NCI-H526 treated with DMSO at 0.1 percent for 48 hours (cell line): ENCODE data around the gene CDC6.

Experiments used
- DNase-seq: peaks from one replicate; lab custom pipeline; 2025; lab: John Stamatoyannopoulos, UW

CDC6 gene

DNA sequence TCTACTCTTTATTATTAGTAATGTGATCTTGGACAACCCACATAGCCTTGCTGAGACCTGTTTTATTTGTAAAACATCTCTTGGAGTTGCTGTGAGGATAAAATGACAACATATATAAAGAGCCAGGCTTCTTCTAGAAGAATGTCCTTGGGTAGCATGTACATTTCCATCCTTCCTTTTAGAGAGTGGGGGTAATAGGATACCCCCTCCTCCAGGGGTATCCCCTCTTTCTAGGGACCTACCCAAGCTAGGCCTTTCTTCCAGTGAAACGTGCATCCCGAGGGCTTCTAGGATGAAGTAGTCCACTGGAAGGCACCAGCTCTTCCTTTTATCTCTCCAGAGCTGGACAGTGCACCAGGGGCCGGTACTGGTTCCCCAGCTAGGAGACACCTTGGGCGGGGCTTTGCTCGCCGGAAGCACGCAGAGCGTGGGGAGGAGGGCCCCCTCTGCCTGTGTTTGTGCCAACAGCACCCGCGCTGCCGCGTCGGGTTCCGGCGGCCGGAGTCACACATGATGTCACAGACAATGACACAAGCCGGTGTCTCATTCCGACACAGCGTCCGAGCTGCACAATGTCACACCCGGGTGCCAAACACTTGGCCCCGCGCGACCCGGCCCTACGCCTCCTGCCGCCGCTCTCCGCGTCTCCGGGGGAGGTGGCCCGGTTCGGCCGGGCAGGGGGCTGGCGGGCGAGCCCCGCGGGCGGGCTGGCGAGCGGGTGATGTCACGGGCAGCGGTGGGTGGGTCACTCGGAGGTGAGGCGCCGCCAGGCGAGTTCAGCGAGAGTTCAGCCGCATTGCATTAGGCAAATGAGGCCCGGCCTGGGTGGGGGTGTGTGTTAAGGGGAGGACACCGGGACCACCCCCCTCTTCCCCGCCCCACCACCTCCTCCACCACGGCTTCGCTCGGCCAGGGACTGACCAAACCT is 53.5 kb downstream of the CDC6 start:
- DNase-seq: peak; percentile 73

DNA sequence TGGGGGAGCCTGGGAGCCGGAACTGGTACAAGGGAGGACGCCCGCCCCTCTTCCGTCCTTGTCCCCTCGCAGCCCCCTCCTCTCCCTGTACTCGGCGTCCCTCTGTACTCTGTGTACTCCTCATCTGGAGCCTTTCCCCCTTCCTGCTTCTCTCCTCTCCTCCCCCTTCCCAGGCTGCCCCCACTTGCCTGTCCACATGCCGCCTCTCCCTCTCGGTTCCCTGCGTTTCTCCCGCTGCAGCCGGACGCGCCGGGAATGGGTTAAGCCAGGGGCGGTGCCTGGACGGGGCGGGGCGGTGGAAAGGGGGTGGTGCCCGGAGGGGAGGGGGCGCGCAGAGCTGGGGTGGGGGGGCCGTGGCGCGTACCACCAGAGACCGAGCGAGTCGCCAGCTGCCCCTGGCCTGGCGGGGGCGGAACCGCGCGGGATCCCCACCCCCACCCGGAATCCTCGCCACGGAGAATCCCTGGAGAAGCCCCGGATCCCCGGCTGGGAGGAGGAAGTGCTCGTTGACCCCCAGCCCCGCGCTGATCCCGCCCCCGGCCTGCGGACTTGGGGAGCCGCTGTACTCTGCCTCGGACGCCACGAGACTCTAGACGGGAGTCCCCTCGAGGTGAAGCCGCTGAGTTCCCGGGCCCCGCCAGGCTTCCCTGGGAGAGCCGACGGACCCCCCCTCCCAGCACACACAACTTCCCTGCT is 54.3 kb downstream of the CDC6 start:
- DNase-seq: peak; percentile 73

DNA sequence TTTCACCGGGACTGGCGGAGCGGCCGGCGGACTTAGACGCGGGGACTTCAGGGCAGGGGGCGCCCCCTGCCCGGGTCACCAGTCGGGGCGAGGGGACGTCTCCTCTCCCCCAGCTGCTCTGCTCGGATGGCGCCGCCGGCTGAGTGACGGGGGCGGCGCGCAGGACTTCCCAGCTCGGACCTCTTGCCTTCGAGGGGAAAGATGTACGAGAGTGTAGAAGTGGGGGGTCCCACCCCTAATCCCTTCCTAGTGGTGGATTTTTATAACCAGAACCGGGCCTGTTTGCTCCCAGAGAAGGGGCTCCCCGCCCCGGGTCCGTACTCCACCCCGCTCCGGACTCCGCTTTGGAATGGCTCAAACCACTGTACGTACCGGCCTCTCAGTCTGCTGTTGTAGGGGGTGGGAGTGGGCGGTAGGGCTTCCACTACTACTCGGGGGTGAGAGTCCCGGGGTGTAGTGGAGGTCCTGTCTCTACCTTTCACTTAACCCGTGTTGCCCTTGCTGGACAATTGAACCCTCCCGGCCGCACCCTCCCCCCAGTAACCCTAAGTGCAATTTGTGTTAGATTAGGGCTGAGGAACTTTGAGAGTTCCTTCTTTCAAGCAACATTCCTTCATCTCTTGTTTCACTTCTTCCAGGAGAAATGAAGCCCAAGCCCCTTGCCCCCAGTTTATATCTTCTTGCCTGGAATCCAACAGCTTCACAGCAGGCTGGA is 55.0 kb downstream of the CDC6 start:
- DNase-seq: no peak

DNA sequence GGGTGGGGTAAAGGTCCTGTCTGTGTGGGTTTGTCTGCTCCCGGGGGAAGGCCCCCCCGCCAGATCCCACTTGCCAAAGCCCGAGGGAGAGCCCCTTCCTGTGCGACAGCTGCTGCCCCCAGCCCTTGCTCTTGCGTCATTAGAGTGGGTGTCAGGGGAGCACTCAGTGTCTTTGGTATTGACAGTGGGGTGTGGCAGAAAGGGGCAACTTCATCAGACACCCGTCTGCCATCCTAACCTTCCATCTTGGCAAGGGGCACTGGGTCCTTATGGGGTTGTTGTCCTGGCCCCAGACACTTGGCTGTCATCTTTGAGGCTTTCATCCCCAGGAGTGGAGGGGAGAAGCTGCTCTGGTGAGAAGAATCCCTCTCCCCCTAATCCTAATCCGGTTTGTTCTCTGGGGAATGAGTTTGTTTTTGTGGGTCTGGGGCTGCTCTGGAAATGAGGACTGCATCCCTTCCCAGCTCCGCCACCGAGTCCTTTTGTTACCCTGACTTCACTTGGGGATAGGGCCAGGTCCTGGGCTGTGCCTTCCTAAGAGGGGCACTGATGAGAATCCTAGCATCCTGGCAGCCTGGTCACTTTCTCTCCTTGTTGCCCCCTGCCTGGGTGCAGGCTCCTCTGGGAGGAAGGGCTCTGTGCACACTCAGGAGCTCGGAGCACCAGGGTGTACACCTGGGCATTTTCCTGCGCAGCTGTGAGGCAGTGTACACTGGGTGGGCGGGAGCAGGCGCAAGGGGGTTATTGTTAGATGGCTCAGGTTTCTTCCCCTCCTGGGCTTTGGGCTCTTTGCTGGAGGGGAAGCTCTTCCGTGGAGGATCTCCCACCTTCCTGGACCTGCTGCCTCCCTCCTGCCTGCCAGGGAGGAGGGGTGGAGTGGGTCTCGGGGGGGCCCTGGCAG is 55.8 kb downstream of the CDC6 start:
- DNase-seq: no peak

DNA sequence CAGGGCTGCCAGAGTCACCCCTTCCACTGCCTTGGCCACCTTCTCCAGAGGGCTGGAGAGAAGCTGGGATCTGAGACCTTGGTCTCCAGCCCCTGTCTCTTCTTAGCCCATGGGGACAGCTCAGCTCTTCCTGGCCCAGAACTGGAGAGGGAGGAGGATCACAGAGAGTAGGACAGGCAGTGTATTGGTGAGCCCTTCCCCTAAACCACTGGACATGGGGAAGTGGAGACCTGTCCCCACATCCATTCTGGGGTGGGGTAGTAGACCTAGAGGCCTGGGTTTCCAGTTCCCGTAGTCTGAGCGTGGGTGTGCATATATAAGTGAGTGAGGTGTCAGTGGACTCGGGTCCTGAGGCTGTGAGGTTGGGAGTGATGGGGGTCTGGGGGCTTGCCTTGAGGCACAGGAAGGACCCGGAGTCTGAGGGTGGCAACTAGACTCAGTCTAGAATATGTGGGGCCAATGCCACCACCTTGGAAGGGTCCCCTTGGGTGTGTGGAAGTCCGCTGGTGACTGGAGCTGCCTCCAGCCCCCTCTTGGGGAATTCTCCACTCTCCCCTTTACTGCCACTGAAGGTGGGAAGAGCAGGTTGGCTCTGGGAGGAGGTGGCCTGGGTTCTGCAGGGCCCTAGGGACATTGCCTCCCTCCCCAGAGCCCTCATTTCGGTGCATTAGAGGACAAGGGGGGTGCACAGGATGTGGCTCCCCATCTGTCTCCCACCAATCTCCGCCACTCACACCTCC is 56.9 kb downstream of the CDC6 start:
- DNase-seq: no peak

DNA sequence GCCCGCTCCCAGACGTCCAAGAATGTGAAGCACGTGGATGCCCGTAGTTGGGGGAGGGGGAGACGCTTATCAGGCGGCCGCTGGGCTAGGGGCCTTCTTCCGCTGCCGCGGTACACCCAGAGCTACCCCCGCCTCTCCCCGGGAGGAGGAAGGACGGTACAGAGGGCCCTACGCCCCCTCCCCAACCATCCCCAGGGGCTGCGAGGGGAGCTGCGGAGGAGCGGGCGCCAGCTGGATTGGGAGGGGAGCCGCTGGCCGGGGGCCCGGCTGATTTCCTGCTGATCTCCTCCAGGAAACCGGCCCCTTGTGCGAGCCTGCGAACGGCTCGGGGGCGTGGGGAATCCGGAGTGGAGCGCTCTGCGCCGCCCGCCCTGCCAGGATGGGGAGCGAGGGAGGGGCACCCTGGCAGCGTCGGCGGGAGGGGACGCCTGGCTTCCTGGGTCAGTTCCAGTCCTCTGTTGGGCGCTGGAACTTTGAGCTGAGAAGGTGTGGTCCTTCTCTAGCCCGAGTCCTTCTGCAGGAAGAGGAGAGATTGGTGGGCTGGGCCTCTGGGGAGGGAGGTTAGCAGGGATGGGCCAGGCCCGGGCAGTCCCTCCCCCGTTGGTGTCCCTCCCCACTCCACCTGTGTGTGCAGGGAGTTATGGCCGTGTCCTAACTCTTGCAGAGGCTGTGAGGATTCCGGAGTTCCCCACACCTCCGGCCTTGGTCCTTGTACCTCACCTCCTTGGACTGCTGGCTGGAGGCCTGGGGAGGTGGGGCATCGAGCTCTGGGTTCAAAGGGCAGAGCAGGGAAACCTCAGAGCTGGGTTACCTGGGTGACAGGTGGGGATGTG is 57.7 kb downstream of the CDC6 start:
- peak; percentile 35 for DNase-seq

DNA sequence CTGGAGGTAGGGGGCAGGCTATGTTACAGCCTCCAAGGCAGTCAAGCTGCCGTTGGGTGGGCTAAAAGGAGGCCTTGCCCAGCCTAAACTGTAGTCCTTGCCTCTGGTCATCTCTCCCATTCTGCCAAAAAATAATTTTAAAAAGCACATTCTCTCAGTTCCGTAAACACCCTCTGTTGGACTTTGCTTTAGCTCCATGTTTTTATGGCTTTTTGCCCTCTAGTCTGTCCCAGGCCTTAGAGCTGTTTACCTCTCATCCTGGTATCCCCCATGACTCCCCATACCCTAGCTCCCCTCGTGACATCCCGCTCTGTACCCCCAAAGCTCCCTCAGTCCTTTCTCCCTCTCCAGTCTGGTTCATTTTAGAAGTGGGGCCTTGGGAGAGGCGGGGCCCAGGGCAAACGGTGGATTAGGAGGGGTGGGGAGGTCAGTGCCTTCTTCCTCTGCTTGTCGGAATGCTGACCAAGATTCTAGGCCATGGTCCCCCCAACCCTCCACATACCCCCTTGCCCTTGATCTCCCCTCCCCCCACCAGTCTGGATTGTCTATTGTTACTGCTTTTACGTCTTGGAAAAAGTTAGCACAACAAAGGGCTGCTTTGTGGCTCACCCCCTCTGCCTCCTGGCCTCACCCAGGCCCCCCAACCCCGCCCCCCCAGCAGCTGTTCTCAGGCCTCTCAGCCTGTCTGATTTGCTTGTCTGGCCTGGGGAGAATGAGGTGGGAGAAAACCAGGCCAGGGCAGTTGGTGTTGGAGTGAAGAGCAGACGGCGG is 58.5 kb downstream of the CDC6 start:
- DNase-seq: no peak

DNA sequence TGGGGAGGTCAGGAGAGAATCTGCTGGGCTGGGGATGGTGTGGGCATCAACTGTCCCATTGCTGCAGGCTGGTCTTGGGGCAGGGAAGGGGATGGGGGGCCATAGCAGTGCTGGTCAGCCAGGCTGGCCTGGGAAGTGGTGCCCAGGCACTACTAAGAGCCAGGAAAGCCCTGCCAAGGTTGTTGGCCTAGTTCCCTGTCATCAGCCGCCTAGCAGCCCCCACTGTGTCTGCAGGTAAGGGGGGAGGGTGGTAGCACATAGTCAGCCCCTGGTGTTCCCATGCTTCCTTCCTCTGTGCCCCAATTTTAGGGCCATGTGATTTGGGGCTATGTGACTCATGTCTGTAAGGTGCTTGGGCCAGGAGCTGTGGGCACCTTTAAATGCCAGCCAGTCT is 59.1 kb downstream of the CDC6 start:
- no peak for DNase-seq

DNA sequence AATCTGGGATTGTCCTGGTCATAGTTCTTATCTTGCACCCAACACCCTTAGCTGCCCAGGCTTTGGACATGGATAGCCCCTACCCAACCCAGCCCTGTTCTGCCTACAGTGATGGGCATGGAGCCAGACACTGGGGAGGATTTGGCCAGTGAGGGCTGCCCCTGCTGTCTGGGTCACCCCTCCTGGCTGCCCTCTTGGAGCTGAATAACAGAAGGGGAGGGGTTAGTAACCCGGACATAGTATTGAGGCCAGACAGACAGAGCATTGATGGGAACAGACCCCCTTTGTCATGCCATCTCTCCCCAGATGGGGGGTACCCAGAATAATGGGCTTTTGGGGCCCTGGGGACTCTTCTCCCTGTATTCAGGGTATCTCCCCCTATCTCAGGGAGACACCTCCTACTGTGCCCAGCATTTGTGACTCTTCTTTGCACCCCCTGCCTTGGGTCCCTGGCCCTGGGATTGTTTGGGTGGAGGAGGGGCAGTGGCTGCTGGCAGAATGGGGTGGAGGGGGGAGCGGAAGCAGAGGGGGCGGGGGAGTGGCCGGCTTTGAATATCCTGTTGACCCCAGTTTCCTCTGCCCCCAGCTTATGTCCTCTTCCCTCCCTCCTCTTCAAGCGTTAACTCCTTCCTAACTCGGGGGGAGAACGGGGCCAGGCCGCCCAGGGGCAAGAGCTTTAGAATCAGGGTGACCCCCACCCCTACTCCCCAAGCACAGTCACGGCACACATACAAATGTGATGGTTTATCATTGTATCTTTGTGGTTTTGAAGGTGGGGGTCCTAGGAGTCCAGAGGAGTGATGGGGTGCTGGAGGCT is 59.8 kb downstream of the CDC6 start:
- DNase-seq: no peak

DNA sequence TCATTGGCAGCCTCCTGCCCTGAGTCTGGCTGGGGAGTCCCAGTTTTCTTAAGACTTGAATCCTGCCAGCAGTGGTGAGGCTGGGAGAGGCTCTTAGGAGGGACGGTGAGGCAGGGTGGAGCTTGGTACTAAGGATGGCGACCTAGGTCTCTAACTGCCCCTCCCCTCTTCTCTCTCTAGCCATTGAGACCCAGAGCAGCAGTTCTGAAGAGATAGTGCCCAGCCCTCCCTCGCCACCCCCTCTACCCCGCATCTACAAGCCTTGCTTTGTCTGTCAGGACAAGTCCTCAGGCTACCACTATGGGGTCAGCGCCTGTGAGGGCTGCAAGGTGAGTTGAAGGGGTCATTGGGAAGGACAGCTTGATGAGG is 60.4 kb downstream of the CDC6 start:
- DNase-seq: no peak

DNA sequence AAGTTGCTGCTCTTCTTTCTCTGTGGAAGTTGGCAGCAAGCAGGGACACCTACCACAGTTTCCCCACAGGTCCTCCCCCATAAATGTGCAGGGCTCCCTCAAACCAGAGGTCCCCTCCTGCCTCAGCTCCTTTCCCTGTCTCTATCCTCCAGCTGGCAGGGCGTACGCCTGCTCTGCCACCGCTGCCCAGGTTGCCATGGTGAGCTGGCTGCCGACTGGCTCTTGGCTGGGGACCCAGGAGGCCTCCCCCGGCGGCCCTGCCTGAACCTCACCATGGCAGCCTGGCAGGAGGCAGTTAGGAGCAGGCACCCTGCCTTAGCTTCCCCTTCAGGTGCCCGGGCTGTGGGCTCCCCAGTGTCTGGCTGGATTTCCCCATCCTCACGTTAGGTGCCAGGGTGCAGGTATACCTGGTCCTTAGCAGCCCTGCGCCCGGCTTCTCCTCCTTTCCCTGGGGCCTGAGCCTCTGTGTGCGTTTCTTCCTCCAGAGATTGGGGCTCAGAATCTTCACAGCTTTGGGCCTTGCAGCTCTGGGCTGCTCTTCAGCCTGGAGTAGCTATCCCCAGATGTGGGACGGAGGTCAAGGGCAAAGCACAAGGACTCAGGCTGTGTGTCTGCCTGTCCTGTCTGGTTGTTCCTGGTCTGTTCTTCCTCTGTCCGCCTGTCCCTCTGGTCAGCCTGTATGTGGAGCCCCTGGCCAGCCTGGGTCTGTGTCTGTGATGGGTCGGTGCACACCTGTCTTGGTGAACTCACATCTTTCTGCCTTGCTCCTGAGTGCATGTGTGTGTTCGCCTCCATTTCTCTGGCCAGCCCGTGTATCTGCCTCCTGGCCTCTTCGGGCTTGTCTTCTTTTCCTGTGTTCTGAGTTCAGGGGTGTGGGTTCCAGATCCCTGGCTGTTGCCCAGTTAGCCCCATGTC is 61.1 kb downstream of the CDC6 start:
- DNase-seq: no peak

DNA sequence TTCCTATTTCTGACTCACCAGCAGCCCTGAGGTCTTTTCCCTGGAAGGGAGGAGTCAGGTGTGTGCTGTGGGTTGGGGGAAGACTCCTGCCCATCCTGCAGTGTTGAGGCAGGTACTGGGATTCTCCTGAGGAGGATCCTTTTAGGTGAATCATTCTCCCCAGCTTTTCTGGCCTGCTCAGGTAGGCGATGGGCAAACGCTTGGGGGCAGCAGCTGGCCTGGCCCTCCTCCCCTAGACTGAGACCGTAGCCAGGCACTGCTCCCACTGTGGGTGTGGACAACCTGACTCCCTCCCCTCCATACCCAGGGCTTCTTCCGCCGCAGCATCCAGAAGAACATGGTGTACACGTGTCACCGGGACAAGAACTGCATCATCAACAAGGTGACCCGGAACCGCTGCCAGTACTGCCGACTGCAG is 61.8 kb downstream of the CDC6 start:
- DNase-seq: no peak

DNA sequence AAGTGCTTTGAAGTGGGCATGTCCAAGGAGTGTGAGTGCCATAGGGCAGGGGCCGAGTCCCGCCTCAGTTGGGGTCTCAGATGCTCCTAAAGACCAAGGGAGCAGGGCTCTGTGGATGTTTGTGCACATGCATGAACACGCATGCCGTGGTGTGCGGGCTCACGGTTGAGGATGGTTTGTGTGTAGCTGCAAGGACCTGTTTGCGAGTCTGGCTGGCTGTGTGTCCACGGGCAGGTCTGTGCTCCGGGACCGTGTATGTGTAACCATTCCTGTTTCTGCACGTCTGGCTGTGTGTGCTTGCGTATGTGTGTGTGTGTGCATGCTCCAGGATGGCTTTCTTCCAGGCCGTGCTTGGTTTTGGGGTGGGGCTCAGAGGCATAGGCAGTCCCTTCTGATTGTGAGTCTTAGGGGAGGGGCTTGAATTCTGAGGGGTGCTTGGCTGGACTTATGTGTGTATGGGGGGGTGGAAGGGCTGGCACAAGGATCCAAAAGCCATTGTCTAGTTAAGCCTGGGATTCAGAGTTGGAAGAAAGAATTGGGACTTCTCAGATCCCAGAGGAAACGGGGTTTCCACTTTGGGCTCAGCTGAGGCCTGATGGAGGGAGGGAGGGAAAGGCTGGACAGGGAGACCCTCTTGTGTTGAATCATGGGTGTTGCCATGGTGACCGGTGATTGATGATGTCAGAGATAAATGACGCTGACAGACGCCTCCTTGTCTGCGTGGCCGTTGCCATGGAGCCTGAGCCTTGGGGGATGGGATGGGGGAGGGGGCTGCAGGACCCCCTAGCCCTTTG is 62.4 kb downstream of the CDC6 start:
- DNase-seq: no peak

DNA sequence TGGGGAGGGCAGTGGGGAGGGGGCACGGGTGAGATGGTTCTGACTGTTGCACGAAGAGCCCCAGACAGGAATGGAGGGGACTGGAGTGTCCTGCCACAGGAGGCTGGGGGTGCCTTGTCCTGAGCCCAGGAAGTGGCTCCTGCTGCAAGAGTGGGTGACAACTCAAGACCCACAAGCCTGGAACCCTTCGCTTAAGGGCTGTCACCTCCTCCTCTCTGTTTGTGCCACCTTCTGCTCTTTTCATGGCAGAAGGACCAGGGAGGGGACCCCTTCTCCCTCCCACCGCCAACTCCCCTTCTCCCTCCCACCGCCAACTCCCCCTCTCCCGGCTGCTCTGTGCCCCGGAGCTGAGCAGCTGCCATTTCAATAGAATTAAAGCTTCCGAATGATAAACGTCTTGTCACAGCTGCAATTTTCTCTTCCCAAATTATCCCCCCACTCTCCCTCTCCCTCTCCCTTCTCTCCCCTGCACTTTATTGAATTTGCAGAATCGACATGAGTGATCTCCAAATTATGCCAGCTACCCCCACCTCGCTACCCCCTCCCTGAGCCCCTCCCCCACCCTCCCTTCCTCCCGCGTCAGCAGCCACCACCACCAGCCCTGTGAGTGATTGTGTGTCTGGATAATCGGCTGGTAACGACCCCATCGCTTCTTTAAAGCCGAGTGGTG is 63.1 kb downstream of the CDC6 start:
- DNase-seq: no peak

DNA sequence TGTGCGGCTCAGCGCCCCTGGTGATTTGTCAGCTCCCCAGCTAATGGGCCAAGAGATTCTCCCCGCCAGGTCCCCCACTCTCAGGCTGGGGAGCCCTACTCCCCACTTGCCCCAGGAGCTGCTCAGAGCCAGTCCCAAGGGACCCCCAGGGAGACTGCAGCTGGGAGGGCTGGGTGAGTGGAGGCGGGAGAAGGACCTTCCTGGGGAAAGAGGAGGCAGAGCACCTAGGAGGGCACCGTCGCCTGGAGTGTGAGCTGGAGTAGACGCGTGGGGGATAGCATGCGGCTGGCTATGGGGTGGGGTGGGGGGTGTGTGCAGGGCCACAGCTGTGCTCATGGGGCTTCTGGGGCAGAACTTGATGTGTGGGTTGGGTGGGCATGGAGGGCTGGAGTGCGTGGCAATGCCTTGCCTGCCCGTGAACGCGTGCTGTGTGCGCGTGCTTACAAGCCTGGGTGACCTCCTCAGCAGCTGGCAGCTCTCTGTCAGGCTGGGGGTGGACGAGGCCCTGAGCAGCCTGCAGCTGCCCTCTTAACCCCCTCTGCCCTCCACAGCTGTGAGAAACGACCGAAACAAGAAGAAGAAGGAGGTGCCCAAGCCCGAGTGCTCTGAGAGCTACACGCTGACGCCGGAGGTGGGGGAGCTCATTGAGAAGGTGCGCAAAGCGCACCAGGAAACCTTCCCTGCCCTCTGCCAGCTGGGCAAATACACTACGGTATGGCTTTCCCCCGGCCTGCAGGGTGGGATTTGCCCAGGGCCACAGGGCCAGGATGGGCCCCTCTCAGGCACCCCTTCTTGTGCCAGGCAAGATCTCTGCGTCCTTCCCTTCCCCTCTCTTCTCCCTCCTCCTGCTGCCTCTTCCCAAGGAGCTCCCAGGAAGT is 63.9 kb downstream of the CDC6 start:
- no peak for DNase-seq
